Measurements from ENCODE around the gene PAF1. TPM values are rescaled to one million over a fixed set of nuclear protein-coding genes. Genes with fewer than 3 reads are reported as not detected.
A peak's percentile ranks its signal among the peaks of the same experiment; 100 is the strongest.

Gene PAF1
- total RNA-seq, 1 donor from 2014 or later: 36.2 TPM

DNA sequence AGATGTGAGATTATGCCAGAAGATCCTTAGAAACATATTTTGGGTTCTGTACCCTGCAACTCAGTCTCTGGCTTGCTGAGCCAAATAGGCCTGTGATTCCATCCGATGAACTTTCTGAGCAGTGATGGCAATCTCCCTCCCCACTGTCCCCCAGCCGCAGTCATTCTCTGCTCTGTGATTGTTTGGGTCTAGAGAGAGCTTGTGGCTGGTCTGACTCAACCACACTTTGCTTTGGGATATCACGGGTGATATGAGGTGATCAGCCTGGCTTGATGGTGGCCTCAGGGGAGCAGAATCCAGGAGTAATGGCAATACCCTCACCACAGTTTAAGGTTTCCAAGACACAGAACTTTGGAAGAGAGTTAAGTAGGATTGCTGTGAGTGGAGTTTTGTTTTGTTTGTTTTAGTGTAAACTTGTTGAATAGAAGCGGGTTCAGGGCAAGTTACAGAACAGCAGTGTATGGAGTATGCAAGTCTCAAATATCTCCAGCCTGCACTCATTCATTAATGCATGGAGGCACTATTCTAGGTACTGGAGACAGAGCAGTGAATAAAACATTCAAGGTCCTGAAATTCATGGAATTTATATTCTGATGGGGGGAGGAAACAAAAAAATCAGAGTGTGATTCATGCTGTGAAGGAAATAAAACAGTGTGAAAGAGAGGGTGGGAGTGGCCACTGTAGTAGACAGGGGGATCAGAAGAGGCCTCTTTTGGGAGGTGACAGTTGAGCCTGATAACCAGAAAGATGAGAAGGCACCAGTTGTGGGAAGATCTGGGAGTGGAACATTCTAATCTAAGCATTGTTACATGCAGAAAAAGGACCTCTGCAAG is 43.4 kb downstream of the PAF1 start:
- H3K4me1 Mint-ChIP-seq (ENCODE audit: low read depth, unreplicated experiment): peaks cover 30% of the 10 kb centered on the region
- TF ChIP-seq, protein P1, sequence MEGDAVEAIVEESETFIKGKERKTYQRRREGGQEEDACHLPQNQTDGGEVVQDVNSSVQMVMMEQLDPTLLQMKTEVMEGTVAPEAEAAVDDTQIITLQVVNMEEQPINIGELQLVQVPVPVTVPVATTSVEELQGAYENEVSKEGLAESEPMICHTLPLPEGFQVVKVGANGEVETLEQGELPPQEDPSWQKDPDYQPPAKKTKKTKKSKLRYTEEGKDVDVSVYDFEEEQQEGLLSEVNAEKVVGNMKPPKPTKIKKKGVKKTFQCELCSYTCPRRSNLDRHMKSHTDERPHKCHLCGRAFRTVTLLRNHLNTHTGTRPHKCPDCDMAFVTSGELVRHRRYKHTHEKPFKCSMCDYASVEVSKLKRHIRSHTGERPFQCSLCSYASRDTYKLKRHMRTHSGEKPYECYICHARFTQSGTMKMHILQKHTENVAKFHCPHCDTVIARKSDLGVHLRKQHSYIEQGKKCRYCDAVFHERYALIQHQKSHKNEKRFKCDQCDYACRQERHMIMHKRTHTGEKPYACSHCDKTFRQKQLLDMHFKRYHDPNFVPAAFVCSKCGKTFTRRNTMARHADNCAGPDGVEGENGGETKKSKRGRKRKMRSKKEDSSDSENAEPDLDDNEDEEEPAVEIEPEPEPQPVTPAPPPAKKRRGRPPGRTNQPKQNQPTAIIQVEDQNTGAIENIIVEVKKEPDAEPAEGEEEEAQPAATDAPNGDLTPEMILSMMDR (IDR thresholded peaks at IDR 0.05; ENCODE audit: partially characterized antibody, unreplicated experiment): no peak
- H3K9me3 Mint-ChIP-seq (ENCODE audit: unreplicated experiment): peaks cover 2% of the 10 kb centered on the region
- peaks cover 9% of the 10 kb centered on the region for H3K27me3 Mint-ChIP-seq (ENCODE audit: unreplicated experiment)
- peak overlapping the region; percentile 45 for H3K4me3 Mint-ChIP-seq (ENCODE audit: unreplicated experiment)
- H3K27ac Mint-ChIP-seq (ENCODE audit: unreplicated experiment): peak overlapping the region; percentile 44
- no peak for DNase-seq
- peaks cover 5% of the 10 kb centered on the region for H3K36me3 Mint-ChIP-seq (ENCODE audit: unreplicated experiment)

DNA sequence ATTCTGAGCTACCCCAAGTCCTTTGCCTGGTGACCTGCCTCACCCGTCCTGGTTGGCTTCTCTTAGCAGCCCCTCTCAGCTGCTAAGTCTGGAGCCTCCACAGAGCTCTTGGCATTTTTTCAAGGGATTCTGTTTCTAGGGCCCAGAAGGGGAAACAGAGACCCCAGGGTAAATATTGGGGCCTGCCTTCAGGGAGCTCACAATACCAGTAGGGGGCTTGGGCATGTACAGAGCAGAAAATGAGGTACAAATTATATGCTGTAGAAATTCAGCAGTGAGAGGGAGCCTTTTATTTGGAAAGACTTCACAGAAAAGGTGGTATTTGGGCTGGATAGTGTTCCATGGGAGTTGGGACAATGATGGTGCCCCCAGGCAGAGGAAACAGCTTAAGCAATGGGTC is 45.0 kb downstream of the PAF1 start:
- H3K36me3 Mint-ChIP-seq (ENCODE audit: unreplicated experiment): peaks cover 5% of the 10 kb centered on the region
- TF ChIP-seq, protein P1 (IDR thresholded peaks at IDR 0.05; ENCODE audit: partially characterized antibody, unreplicated experiment): no peak
- DNase-seq: no peak
- no peak overlapping the region for H3K27ac Mint-ChIP-seq (ENCODE audit: unreplicated experiment)
- H3K4me3 Mint-ChIP-seq (ENCODE audit: unreplicated experiment): no peak overlapping the region
- peaks cover 25% of the 10 kb centered on the region for H3K4me1 Mint-ChIP-seq (ENCODE audit: low read depth, unreplicated experiment)
- peaks cover 2% of the 10 kb centered on the region for H3K9me3 Mint-ChIP-seq (ENCODE audit: unreplicated experiment)
- H3K27me3 Mint-ChIP-seq (ENCODE audit: unreplicated experiment): peaks cover 9% of the 10 kb centered on the region

DNA sequence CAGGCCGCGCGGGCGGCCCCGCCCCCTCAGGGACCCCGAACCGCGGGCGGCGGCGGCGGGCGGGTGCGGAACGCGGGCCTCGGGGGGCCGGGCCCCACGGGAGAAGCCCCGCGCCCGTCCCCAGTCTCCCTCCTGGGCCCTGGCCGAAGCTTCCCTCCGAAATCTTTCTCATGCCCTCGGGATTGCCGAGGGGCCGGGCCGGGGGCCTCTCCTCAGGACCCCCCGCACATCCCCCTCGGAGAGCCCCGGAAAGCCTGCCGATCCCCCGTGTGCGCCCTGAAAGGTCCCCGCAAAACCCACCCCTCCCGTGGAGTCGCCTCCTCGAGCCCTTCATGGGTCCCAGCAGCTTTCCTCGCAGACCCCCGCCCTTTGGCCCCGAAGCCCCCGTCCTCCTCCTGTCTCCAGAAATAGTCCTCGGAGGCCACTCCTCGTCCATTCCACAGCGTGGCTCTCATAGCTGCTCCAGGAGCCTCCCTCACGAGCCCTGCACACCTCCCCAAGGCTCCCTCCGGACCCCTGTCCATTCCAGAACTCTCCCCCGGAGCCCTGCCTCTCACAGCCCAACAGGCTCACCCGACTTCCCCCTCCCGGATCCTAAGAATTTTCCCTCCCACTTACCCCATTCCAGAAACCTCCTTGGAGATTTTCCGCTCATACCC is 48.1 kb downstream of the PAF1 start:
- H3K4me1 Mint-ChIP-seq (ENCODE audit: low read depth, unreplicated experiment): peaks cover 16% of the 10 kb centered on the region
- peaks cover 9% of the 10 kb centered on the region for H3K27me3 Mint-ChIP-seq (ENCODE audit: unreplicated experiment)
- no peak overlapping the region for H3K27ac Mint-ChIP-seq (ENCODE audit: unreplicated experiment)
- peaks cover 4% of the 10 kb centered on the region for H3K9me3 Mint-ChIP-seq (ENCODE audit: unreplicated experiment)
- DNase-seq: peak; percentile 30
- TF ChIP-seq, protein P1 (IDR thresholded peaks at IDR 0.05; ENCODE audit: partially characterized antibody, unreplicated experiment): no peak
- H3K36me3 Mint-ChIP-seq (ENCODE audit: unreplicated experiment): peaks cover 5% of the 10 kb centered on the region
- peak overlapping the region; percentile 83 for H3K4me3 Mint-ChIP-seq (ENCODE audit: unreplicated experiment)

GRCh38 chr19:39341719-39342604 is 48.9 kb downstream of the PAF1 start, which contains the start of gene SAMD4B:
SAMD4B (plus strand) TSS chr19:39342421; CDS start chr19:39356894, 14,473 bp downstream.
- Mint-ChIP-seq H3K9me3 (ENCODE audit: unreplicated experiment) (peaks cover 4% of the 10 kb centered on the region), H3K4me1 (ENCODE audit: low read depth, unreplicated experiment) (peaks cover 11% of the 10 kb centered on the region), H3K27ac (ENCODE audit: unreplicated experiment) (peak within 1 kb of the TSS; percentile 77), H3K27me3 (ENCODE audit: unreplicated experiment) (peaks cover 9% of the 10 kb centered on the region), H3K4me3 (ENCODE audit: unreplicated experiment) (peak within 1 kb of the TSS; percentile 92), H3K36me3 (ENCODE audit: unreplicated experiment) (peaks cover 5% of the 10 kb centered on the region)
- DNase-seq: peak; percentile 99
- TF ChIP-seq, protein P1 (IDR thresholded peaks at IDR 0.05; ENCODE audit: partially characterized antibody, unreplicated experiment): peak; percentile 65

All from glutamatergic neuron (in vitro differentiated cells).